GM19099 (cell line): ENCODE measurements around the gene NFKB2.

Source experiments
- POLR2A ChIP-seq: IDR thresholded peaks from 3 replicates; pipeline ENCODE4 v1.6.1; 2011; ENCODE audit warnings: low read depth; ENCODE audit not compliant: insufficient read length; ENCODE audit errors: extremely low read depth

NFKB2 gene

DNA sequence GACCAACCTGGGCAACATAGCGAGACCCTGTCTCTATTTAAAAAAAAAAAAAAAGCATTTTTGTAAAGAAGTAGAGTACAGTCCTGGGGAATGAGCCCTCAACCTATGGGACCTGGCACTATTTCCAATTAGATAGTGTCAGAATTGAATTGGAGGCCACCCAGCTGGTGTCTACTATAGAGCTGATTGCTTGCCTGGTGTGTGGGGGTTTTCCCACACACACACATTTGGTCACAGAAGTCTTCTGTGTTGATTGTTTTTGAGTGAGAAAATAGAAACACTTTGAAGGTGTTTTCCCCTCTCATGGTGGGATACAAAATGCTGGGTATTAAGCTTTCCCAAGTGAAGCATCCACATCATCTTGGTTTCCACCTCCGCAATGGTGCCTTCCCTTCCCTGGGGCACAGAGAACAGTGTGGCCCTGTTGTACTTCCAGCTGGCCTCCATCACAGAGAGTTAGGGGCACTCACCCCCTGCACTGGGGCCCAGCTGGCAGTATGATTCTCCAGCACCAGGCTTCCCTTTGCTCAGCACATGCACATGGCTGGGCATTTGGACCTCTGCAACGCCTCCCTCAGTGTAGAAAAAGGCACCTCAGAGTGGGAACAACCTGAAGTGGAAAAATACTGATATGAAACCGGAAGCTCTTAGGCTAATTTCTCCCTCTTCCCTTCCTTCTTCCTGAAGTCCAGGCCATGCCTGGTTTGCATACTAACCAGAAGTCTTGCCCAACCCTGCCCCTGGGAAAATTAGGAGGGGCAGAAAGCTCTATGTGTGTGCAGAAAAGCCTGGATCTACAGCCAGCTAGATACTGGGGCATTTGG lies 10.7 kb upstream of the NFKB2 start:
- TF ChIP-seq POLR2A: no peak

GRCh38 chr10:102389894-102390293 lies 5.6 kb upstream of the NFKB2 start:
- no peak for TF ChIP-seq POLR2A

- no peak for TF ChIP-seq POLR2A
These were observed 3.2 kb upstream of the NFKB2 start for GRCh38 chr10:102392306-102392705.

- TF ChIP-seq POLR2A: no peak
These were observed 2.0 kb upstream of the NFKB2 start for GRCh38 chr10:102393411-102394078.

DNA sequence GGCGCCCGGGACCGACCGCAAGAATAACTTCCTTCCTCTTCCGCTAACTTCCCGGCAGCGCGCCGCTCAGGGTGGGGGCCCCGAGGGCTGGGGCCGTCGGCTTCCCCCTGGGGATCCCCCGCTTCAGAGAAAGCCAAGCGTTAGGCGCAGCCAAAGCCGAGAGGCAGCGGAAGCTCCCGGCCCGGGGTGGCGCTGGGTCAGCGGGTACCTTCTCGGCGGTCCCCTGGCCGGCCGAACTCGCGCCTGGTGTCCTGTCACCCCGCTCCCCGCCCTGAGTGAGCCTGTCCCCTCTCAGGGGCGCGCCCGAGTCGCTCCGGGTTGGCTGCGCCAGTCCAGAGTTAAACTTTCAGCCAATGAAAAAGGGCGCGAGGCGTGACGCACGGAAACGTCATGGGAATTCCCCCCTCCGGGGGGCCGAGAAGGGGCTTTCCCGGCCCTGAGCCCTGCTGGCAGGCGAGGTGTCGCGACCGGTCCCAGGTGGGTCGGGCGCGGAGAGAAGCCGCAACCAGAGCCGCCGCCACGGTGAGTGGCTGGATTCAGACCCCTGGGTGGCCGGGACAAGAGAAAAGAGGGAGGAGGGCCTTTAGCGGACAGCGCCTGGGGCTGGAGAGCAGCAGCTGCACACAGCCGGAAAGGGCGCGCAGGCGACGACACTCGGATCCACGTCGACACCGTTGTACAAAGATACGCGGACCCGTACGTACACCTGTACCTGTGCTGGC lies 1.3 kb upstream of the NFKB2 start:
- peak; percentile 81 for TF ChIP-seq POLR2A

- TF ChIP-seq POLR2A: no peak
These were observed 605 bp upstream of the NFKB2 start for GRCh38 chr10:102394801-102395399.

GRCh38 chr10:102396317-102396650 lies 779 bp downstream of the NFKB2 start:
- TF ChIP-seq POLR2A: no peak

DNA sequence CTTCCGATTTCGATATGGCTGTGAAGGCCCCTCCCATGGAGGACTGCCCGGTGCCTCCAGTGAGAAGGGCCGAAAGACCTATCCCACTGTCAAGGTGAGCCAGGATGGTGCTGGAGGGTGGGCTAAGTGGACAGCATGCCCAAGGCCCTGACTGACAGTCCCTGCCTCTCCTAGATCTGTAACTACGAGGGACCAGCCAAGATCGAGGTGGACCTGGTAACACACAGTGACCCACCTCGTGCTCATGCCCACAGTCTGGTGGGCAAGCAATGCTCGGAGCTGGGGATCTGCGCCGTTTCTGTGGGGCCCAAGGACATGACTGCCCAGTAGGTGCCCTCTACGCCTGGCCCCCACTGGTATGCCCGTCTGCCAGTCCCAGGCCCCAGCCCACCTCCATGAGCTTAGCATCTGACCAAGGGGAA lies 1.2 kb downstream of the NFKB2 start:
- TF ChIP-seq POLR2A: no peak

DNA sequence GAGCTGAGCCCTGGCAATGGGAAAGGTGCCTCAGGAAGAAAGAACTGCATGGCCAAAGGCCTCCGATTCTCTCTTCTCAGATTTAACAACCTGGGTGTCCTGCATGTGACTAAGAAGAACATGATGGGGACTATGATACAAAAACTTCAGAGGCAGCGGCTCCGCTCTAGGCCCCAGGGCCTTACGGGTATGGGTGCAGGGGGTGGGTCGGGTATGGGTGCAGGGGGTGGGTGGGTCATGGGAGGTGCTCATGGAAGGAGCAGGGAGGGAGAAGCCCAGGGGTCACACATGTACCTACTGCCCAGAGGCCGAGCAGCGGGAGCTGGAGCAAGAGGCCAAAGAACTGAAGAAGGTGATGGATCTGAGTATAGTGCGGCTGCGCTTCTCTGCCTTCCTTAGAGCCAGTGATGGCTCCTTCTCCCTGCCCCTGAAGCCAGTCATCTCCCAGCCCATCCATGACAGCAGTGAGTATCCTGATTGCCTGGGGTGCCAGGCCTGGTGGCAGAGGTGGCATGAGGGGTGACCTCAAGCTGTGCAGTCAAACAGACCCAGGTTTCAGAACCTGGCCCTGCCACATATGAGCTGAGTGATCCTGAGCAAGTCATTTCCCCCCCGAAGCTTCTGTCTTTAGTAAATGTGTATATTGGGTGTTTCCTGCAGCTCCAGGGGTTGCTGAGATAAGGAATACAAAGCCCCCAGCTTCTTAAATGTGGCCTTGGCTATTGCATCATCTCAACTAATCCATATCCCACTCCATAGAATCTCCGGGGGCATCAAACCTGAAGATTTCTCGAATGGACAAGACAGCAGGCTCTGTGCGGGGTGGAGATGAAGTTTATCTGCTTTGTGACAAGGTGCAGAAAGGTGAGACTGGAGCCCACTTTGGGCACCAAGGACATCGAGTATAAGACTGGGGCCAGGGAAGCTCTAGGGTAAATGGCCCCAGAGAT lies 2.0 kb downstream of the NFKB2 start:
- peak; percentile 16 for TF ChIP-seq POLR2A

- TF ChIP-seq POLR2A: no peak
These were observed 2.9 kb downstream of the NFKB2 start for GRCh38 chr10:102398172-102399020.

GRCh38 chr10:102399217-102400021 lies 3.9 kb downstream of the NFKB2 start:
- TF ChIP-seq POLR2A: peak; percentile 57

GRCh38 chr10:102400076-102400475 lies 4.6 kb downstream of the NFKB2 start:
- TF ChIP-seq POLR2A: no peak
